Measurements from ENCODE around the gene KNDC1.
"Not testable (repeated sequence)": the region's sequence is repeated elsewhere in the genome, so short reads cannot be mapped to it uniquely, and the experiment has no call there.

Gene KNDC1

DNA sequence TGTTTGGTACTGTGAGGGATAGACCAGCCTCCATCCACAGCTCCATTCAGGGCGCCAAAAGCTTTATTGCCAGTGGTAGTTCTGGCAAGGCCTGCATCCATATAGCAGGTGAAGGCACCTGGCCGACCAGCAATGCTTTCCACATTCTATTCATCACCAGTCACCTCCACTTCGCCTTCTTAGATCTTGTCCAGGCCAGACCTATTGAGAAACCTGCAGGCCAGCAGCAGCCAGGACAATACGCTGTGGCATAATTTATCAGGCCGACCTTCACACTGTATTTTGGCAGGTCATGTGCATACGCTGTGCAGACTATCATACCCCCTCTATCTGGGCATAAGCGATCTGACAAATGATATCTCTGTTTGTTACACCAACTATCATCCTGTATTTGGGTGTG is 15.2 kb upstream of the KNDC1 start:
- peaks cover 21% of the 10 kb centered on the region for H3K9me3 Mint-ChIP-seq
- peaks cover 5% of the 10 kb centered on the region for H3K36me3 Mint-ChIP-seq
- H3K4me1 Mint-ChIP-seq: peaks cover 12% of the 10 kb centered on the region
- no peak for ATAC-seq
- H3K4me3 Mint-ChIP-seq: no peak overlapping the region
- H3K27ac Mint-ChIP-seq: no peak overlapping the region
- peaks cover 85% of the 10 kb centered on the region for H3K27me3 Mint-ChIP-seq

DNA sequence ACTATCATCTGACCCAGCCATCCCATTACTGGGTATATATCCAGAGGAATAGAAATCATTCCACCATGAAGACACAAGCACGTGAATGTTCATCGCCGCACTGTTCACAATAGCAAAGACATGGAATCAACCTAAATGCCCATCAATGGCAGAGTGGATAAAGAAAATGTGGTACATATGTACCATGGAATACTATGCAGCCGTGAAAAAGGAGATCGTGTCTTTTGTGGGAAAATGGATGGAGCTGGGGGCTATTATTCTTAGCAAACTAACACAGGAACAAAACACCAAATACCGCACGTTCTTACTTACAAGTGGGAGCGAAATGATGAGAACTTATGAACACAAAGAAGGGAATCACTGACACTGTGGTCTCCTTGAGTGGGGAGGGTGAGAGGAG is 9.8 kb upstream of the KNDC1 start:
- H3K36me3 Mint-ChIP-seq: peaks cover 5% of the 10 kb centered on the region
- ATAC-seq: no peak
- H3K4me1 Mint-ChIP-seq: no peaks in the 10 kb centered on the region
- peaks cover 67% of the 10 kb centered on the region for H3K27me3 Mint-ChIP-seq
- H3K9me3 Mint-ChIP-seq: peaks cover 23% of the 10 kb centered on the region
- no peak overlapping the region for H3K4me3 Mint-ChIP-seq
- H3K27ac Mint-ChIP-seq: no peak overlapping the region

DNA sequence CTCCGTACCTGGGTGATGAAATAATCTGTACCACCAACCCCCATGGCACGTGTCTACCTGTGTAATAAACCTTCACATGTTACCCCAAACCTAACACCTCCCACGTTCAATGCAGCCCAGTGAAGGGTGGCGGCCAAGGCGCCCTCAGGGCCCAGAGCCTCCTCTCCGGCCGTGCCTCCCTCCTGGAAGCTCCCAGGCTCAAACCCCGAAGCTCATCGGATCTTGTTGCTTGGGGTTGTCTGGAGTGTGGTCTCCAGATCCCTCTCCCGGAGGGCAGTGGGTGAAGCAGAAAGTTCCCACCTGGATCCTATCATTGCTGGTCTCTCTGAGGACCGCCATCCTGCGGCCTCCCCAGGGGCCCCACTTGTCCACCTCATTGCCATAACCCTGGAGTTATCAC is 9.4 kb upstream of the KNDC1 start:
- Mint-ChIP-seq H3K4me1 (no peaks in the 10 kb centered on the region), H3K9me3 (peaks cover 23% of the 10 kb centered on the region), H3K27me3 (peaks cover 63% of the 10 kb centered on the region), H3K27ac (no peak overlapping the region), H3K4me3 (no peak overlapping the region), H3K36me3 (peaks cover 5% of the 10 kb centered on the region)
- ATAC-seq: no peak

DNA sequence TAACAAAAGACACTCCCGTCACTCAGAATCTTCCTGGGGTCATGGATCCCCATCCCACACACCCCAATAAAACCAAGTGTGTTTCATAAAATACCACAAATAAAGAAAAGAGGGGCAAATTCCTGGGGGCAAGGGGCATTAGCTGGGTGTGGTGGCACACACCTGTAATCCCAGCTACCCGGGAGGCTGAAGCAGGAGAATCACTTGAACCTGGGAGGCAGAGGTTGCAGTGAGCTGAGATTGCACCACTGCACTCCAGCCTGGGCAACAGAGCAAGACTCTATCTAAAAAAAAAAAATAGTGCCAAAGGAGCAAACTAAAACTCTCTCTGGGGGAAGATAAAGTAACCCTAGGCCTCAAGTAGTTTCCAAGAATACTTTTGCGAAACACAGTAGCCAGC is 8.9 kb upstream of the KNDC1 start:
- not testable (repeated sequence) for H3K4me1 Mint-ChIP-seq, H3K36me3 Mint-ChIP-seq, H3K27ac Mint-ChIP-seq, H3K4me3 Mint-ChIP-seq, ATAC-seq
- Mint-ChIP-seq H3K9me3 (peaks cover 23% of the 10 kb centered on the region), H3K27me3 (peaks cover 59% of the 10 kb centered on the region)

DNA sequence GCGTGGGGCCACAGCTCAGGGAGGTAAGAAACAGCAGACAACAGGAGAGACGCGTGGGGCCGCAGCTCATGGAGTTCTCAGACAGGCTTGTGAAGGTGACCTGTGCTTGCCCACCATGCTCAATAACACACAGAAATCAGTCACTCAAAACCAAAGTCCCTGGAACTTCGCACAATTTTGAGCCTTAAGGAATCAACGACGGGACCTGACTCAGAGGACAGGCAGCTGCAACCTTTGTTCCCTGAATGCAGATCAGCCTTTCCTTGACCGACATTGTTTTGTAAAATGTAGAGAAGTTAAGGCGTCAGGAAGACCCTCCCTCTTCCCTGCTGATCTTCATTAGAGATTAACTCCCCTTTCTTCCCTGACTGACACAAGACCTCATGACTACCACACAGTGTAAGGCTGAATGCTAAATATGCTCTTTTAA is 8.5 kb upstream of the KNDC1 start:
- Mint-ChIP-seq H3K27me3 (peaks cover 54% of the 10 kb centered on the region), H3K4me3 (no peak overlapping the region), H3K4me1 (no peaks in the 10 kb centered on the region), H3K9me3 (peaks cover 23% of the 10 kb centered on the region), H3K27ac (no peak overlapping the region), H3K36me3 (peaks cover 5% of the 10 kb centered on the region)
- ATAC-seq: no peak

DNA sequence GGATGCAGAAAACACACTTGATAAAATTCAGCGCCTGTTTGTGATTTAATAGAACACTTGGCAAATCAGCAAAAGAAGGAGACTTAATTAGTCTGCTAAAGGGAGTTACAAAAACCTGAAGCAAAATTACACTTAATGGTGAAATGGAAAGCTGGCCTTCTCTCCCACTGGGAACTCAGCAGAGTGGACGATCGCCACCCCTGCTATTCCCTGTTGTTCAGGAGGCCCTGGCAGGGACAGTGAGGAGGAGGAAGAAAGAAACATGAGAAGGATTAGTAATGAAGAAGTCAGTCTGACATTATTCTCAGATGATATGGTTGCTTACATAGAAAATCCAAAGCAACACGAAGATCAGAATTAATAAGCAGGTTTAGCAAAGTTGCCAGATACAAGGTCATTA is 5.6 kb upstream of the KNDC1 start:
- ATAC-seq: no peak
- H3K4me1 Mint-ChIP-seq: no peaks in the 10 kb centered on the region
- no peak overlapping the region for H3K27ac Mint-ChIP-seq
- peaks cover 5% of the 10 kb centered on the region for H3K9me3 Mint-ChIP-seq
- no peak overlapping the region for H3K4me3 Mint-ChIP-seq
- no peaks in the 10 kb centered on the region for H3K36me3 Mint-ChIP-seq
- H3K27me3 Mint-ChIP-seq: peaks cover 25% of the 10 kb centered on the region

DNA sequence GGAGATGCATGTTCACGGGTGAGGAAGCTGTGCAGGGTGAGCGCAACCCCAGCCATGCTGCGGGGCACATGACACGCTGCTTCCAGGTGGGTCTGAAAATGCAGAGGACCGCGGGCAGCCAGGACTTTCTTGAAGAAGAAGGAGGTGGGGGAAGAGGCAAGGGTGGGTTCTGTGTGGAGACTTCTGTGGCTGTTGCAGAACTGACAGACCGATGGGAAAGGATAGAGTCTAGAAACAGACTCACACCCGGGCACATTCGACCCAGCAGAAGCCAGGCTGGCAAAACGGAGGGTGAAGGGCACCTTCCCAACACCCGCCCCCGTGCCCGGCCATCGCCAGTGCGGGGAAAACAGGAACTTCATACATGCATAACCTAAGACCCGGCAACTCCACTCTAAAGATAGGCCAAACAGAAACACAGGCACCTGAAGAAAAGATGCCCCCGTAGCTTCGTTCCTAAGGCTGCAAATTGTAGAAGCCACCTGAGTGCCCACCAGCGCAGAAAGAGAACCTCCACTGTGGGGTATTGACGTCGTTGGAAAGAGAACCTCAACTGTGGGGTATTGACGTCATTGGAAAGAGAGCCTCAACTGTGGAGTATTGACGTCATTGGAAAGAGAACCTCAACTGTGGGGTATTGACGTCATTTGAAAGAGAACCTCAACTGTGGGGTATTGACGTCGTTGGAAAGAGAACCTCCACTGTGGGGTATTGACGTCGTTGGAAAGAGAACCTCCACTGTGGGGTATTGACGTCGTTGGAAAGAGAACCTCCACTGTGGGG is 4.8 kb upstream of the KNDC1 start:
- no peak for ATAC-seq
- Mint-ChIP-seq H3K4me3 (no peak overlapping the region), H3K27me3 (peaks cover 18% of the 10 kb centered on the region), H3K27ac (no peak overlapping the region), H3K4me1 (no peaks in the 10 kb centered on the region), H3K9me3 (no peaks in the 10 kb centered on the region), H3K36me3 (no peaks in the 10 kb centered on the region)

DNA sequence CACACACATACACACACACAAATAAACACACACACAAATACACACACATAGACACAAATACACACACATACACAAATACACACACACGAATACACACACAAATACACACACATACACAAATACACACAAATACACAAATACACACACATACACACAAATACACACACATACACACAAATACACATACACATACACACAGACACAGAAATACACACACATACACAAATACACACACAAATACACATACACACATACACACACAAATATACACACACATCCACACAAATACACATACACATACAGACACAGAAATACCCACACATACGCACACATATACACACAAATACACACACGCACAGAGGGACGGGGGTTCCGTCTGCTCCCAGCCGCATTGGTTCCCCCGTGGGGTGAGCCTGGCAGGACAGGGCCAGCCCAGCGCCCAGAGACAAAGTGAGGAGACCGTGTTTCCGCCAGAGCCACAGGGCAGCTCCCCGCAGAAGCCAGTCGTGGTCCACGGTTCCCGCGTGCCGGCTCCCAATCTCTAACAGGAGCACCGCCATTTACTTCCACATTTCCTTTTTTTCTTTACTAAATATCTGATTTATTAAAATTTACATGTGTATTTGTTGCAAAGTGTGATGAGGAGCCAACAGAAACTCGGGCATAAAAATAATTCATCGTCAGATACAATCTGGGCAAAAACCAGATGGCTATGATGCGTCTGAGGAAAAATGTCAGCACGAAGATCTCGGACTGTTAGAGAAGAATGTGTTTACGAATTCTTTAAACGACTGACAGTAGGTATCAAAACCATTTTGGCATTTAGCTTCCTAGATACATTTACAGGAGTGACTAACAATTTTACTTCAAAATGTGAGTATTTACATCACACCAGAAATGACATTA is 3.1 kb upstream of the KNDC1 start:
- Mint-ChIP-seq H3K27ac (no peak overlapping the region), H3K27me3 (peaks cover 16% of the 10 kb centered on the region), H3K4me1 (no peaks in the 10 kb centered on the region), H3K36me3 (no peaks in the 10 kb centered on the region), H3K4me3 (no peak overlapping the region), H3K9me3 (no peaks in the 10 kb centered on the region)
- no peak for ATAC-seq

DNA sequence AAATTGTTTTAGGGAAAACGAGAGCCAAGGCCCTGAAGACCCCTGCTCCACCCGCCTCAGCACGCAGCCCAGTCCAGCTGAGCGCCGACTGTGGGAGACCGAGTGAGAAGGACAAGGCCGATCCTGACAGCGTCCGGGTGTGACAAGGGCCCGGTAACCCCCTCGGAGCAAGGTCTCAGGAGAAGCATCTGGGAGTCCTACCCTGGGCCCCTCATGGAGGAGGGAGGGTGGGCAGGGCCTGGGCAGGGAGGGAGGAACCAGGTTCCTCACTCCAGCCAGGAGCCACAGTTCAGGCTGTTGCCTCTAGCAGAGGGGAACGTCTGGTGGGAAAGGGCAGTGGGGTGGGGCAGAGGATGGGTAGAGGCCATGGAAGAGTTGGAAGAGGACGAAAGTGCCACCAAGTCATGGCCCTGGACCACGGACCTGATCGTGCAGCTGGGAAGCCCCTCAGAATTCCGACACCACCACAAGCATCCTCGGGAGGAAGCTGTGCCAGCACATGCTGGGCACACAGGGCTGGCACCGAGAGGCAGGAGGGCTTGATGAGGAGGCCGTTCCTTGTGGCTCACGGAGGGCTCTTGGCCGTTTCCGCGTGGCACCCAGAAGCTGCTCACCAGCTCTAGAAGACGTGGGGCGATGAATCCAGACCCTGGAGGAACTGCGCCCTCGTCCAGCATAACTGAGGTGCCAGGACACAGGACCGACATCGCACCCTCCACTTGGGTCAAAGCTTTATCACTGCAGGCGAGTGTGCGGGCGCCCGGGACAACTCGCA is 2.2 kb upstream of the KNDC1 start:
- Mint-ChIP-seq H3K4me1 (no peaks in the 10 kb centered on the region), H3K9me3 (no peaks in the 10 kb centered on the region), H3K4me3 (no peak overlapping the region), H3K36me3 (no peaks in the 10 kb centered on the region), H3K27ac (no peak overlapping the region), H3K27me3 (peaks cover 17% of the 10 kb centered on the region)
- ATAC-seq: no peak

DNA sequence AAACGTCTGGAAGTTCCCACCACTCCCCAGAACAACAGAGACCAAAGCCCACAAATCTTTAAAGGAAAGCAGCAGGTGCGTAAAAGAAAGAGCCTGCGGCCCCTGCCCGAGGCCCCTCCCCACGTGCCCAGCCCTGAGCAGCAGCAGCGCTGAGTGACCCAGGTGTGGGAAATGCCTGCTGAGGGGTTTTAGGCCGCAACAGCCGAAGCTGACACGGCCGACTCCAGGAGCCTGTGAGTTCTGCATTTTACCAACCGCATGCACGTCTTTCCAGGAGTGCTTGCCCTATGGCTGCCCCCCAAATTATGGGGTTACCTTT is 1.6 kb upstream of the KNDC1 start:
- Mint-ChIP-seq H3K4me3 (no peak overlapping the region), H3K27me3 (peaks cover 23% of the 10 kb centered on the region), H3K27ac (no peak overlapping the region), H3K36me3 (no peaks in the 10 kb centered on the region), H3K4me1 (no peaks in the 10 kb centered on the region), H3K9me3 (no peaks in the 10 kb centered on the region)
- no peak for ATAC-seq

DNA sequence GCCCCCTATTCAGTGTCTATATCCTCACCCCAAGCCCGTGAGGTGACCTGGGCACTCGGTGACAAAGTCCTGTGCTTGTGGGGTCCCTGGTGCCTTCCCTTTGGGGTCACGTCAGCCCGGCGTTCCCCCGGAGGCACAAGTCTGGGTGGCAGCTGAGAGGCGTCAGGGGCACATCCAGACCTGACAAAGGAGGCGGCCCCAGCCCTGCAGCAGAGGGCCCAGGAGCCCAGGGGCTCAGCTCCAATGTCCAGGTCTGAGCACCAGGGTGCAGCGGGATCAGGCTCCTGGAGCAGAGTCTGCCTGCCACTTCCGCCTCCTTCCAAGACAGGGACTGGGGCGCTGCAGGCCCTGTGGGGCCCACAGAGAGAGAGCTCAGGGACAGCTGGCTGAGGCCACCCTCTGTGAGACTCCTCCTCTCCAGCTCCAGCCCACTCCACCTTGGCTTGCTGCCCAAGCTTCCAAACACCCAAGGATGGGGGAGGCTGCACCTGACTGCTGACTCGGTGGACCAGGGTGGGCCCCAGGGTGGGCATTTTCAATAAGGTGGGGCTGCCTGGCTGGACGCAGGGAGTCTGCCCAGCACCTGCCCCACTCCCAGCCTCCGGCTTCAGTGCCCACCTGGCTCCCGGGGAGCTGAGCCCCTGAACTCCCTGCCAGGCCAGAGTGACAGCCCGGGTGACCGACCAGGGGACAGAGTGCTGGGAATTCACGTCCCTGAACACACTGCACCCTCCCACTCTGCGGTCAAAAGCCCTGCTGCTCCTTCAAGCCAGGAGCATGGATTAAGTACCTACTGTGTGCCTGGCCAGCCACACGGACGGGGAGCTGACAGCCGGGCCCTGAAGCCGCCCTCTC is 1.0 kb upstream of the KNDC1 start:
- Mint-ChIP-seq H3K4me3 (peak overlapping the region; percentile 10), H3K27me3 (peaks cover 29% of the 10 kb centered on the region), H3K36me3 (no peaks in the 10 kb centered on the region), H3K9me3 (no peaks in the 10 kb centered on the region), H3K27ac (no peak overlapping the region), H3K4me1 (no peaks in the 10 kb centered on the region)
- no peak for ATAC-seq

DNA sequence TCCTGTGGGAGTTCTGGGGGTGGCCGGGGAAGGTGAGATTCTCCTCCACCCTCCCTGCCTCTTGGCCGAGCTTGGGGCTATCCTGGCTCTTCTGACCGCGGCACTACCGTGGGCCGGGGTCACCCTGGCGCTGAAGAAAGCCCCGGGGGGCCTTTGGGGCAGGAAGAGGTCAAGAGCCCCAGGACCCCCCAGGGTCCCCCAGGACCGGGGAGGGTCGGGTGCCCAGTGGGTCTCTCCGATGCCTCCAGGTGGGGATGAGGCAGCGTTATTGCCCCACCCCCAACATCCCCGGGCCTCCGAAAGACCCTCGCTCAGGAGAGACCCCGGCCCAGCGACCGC is 439 bp upstream of the KNDC1 start:
- Mint-ChIP-seq H3K4me3 (peak overlapping the region; percentile 10), H3K9me3 (no peaks in the 10 kb centered on the region), H3K4me1 (no peaks in the 10 kb centered on the region), H3K27ac (no peak overlapping the region), H3K36me3 (no peaks in the 10 kb centered on the region), H3K27me3 (peaks cover 32% of the 10 kb centered on the region)
- ATAC-seq: peak; percentile 3

DNA sequence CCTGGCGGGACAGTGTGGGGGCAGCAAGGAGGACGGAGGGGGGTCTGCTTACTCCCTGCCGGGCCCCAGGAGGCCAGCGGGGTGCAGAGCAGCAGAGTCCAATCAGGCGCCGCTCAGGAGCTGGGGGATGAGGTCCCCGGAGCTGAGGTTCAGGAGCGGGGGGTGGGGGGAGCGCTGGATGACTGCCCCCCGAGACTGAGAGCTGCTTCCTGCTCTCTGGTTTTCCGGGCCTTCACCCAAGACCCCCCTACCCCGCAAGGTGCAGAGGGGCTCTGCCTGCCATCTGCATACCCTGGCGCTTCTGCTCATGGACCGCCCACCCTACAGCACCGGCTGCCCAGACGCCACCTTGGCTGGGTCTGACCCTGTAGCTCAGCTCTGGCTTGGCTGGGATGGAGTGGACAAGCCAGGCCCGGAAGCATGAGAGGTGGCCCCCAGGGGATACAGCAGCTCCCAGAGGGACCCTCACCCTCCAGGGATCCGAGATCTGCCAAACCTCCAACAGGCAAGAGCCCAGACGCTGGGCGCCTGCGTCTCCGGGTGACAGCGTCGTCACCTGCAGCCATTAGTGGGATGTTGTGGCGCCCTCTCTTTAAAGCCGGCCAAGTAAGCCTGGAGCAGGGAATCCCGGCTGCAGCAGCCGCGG is 930 bp downstream of the KNDC1 start:
- ATAC-seq: no peak
- Mint-ChIP-seq H3K27me3 (peaks cover 38% of the 10 kb centered on the region), H3K36me3 (no peaks in the 10 kb centered on the region)

DNA sequence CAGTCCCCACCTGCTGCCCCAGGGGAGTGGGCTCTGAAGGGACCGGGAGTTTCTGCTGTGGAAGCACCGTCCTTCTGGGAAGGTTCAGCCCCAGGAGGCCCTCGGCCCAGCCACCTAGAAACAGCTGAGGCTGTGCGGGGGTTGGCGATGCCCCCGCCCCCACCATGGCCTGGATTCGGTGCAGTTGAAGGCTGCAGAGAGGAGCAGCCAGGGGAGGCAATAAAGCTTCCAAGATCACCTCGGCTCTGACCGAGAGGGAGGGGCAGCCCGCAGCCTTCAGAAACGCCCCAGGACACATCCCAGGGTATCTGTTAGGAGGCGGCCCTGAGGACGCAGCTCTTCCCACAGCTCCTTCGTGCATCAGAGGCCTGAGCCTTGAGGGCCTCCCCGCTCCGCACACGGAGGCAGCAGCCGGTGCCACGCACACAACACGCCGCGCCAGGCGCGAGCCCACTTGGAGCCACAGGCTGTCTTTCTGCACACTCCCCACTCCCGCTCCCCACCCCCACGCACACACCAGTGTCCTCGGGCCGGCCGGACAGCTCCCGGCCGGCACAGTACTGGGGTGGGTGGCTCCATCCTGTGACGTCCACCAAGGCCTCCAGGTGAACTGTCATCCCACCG is 1.6 kb downstream of the KNDC1 start:
- no peak overlapping the region for H3K27ac Mint-ChIP-seq
- no peak for ATAC-seq
- H3K4me3 Mint-ChIP-seq: no peak overlapping the region
- H3K27me3 Mint-ChIP-seq: peaks cover 44% of the 10 kb centered on the region
- H3K9me3 Mint-ChIP-seq: peaks cover 3% of the 10 kb centered on the region
- no peaks in the 10 kb centered on the region for H3K4me1 Mint-ChIP-seq
- H3K36me3 Mint-ChIP-seq: no peaks in the 10 kb centered on the region

More for the DNA sequence above, 930 bp downstream of the KNDC1 start:
- Mint-ChIP-seq H3K9me3 (no peaks in the 10 kb centered on the region), H3K27ac (no peak overlapping the region), H3K4me3 (peak overlapping the region; percentile 35), H3K4me1 (no peaks in the 10 kb centered on the region)
